ENCODE data around the gene ITIH4. TPM values are rescaled to one million over a fixed set of nuclear protein-coding genes. Genes with fewer than 3 reads are reported as not detected.
A peak's percentile ranks its signal among the peaks of the same experiment; 100 is the strongest.

The ITIH4 gene
- total and polyA plus RNA-seq, 2 of the 13 experiments (the other 11 are each of a cell fraction or from before 2014, with no cell fraction given), result 2.7 to 5.3 TPM

DNA sequence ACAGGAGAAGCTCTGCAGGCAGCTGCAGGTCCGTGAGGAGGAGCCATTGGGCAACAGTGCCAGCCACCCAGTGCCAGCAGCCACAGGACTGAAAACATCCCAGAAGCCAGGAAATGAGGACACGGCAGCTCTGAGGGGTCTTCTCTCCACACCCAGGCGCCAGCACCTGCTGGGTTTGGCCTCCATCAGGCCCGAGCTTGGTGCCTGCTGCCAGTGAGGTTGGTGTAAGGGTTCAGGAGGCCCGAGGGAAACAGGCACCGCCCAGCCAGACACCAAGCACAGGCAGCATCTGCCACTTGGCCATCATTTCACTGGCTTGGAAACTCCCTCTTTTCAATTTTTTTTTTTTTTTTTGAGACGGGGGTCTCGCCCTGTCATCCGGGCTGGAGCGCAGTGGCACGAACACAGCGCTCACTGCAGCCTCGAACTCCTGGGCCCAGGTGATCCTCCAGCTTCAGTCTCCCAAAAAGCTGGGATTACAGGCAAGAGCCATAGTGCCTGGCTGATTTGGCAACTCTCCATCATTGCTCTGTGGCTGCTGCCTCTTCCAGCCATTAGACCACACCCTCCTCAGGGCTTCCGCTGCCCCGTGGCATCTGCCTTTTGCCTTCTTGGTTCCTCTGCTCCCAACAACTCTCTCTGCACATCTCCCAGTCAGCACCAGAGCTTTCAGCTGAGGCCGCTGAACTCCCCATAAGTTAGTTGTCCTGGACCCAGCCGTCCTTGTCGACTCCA lies 37.3 kb downstream of the ITIH4 start (continued):
- TF ChIP-seq, protein P1, sequence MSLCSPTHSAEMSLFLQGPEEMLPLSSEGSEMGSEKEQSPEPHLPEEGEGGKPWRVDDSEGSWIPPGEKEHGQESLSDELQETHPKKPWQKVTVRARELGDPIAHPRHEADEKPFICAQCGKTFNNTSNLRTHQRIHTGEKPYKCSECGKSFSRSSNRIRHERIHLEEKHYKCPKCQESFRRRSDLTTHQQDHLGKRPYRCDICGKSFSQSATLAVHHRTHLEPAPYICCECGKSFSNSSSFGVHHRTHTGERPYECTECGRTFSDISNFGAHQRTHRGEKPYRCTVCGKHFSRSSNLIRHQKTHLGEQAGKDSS (CRISPR knock-in tag; IDR thresholded peaks at IDR 0.05; ENCODE audit: borderline replicate concordance, low read depth), result no peak
- TF ChIP-seq HIVEP1 (CRISPR knock-in tag; IDR thresholded peaks at IDR 0.05) (peak; percentile 18; the same call in 1 of the 2 replicates), ZNF75D (CRISPR knock-in tag; IDR thresholded peaks at IDR 0.05; ENCODE audit: borderline replicate concordance) (no peak), MIXL1 (CRISPR knock-in tag; IDR thresholded peaks at IDR 0.05) (no peak), ZBTB3 (CRISPR knock-in tag; IDR thresholded peaks at IDR 0.05; ENCODE audit: borderline replicate concordance, low read depth) (no peak), NR2F2 (IDR thresholded peaks at IDR 0.05; ENCODE audit: borderline replicate concordance, low read depth) (no peak), PCBP2 (optimal IDR thresholded peaks at IDR 0.05; ENCODE audit: low read depth, low read length, poor library complexity, severe bottlenecking) (no peak), SRSF1 (optimal IDR thresholded peaks at IDR 0.05; ENCODE audit: low read depth, low read length) (peak; percentile 19), PAWR (CRISPR knock-in tag; IDR thresholded peaks at IDR 0.05; ENCODE audit: borderline replicate concordance) (no peak), ZNF782 (CRISPR knock-in tag; IDR thresholded peaks at IDR 0.05; ENCODE audit: borderline replicate concordance) (no peak), ZSCAN30 (CRISPR knock-in tag; IDR thresholded peaks at IDR 0.05) (no peak), RFX1 (IDR thresholded peaks at IDR 0.05) (no peak), ZNF253 (CRISPR knock-in tag; IDR thresholded peaks at IDR 0.05; ENCODE audit: borderline replicate concordance) (no peak), GABPB1 (CRISPR knock-in tag; IDR thresholded peaks at IDR 0.05) (no peak), ZFP41 (CRISPR knock-in tag; IDR thresholded peaks at IDR 0.05; ENCODE audit: borderline replicate concordance) (0 out of 2 replicates have a peak, but pooled peaks have one; percentile 25), SP5 (CRISPR knock-in tag; IDR thresholded peaks at IDR 0.05; ENCODE audit: borderline replicate concordance, low read depth) (no peak), ZNF44 (CRISPR knock-in tag; IDR thresholded peaks at IDR 0.05) (no peak), ZFX (CRISPR knock-in tag; IDR thresholded peaks at IDR 0.05; ENCODE audit: low read depth) (no peak), ZC3H4 (CRISPR knock-in tag; IDR thresholded peaks at IDR 0.05; ENCODE audit: borderline replicate concordance) (no peak), ZNF17 (CRISPR knock-in tag; IDR thresholded peaks at IDR 0.05) (no peak), ZSCAN21 (CRISPR knock-in tag; IDR thresholded peaks at IDR 0.05; ENCODE audit: borderline replicate concordance) (no peak), GABPA (IDR thresholded peaks at IDR 0.05; ENCODE audit: low read depth, low read length) (no peak), GABPA (CRISPR knock-in tag; IDR thresholded peaks at IDR 0.05; ENCODE audit: low read depth) (no peak), ZNF292 (CRISPR knock-in tag; IDR thresholded peaks at IDR 0.05; ENCODE audit: borderline replicate concordance, low read depth) (no peak), GMEB1 (CRISPR knock-in tag; IDR thresholded peaks at IDR 0.05; ENCODE audit: borderline replicate concordance) (no peak), ZFP82 (CRISPR knock-in tag; IDR thresholded peaks at IDR 0.05; ENCODE audit: borderline replicate concordance) (no peak)
- TF ChIP-seq, protein P2, sequence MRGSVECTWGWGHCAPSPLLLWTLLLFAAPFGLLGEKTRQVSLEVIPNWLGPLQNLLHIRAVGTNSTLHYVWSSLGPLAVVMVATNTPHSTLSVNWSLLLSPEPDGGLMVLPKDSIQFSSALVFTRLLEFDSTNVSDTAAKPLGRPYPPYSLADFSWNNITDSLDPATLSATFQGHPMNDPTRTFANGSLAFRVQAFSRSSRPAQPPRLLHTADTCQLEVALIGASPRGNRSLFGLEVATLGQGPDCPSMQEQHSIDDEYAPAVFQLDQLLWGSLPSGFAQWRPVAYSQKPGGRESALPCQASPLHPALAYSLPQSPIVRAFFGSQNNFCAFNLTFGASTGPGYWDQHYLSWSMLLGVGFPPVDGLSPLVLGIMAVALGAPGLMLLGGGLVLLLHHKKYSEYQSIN (CRISPR knock-in tag; IDR thresholded peaks at IDR 0.05; ENCODE audit: borderline replicate concordance), result no peak
- TF ChIP-seq, protein P3, sequence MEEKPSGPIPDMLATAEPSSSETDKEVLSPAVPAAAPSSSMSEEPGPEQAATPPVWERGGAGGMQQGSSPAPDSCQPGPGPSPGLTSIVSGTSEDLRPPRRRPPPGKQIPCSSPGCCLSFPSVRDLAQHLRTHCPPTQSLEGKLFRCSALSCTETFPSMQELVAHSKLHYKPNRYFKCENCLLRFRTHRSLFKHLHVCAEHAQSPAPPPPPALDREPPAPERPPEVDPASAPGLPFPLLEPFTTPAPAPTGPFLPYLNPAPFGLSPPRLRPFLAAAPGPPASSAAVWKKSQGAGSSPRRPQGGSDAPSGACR (CRISPR knock-in tag; IDR thresholded peaks at IDR 0.05), result no peak

Data from HepG2 (cell line).